ENCODE measurements around the gene ARID4A. TPM values are rescaled to one million over a fixed set of nuclear protein-coding genes. Genes with fewer than 3 reads are reported as not detected.
"Not testable (repeated sequence)": the region's sequence is repeated elsewhere in the genome, so short reads cannot be mapped to it uniquely, and the experiment has no call there.

Gene ARID4A
- total and polyA plus RNA-seq, 10 donors: 7.3 to 55.0 (median 41.7) TPM

- TF ChIP-seq POLR2A (IDR thresholded peaks at IDR 0.05): no peak
- DNase-seq: no peak
- H3K27ac ChIP-seq: no peak overlapping the region
- H3K36me3 ChIP-seq: peaks cover 3 to 98% (median 39%) of the 10 kb centered on the region in 6 donors
- intact Hi-C loops (cut with DNase I; ENCODE audit: low total_unique reads): no loop called here
- H3K4me1 ChIP-seq: peaks cover 0 to 4% (median 0%) of the 10 kb centered on the region in 6 donors
- H3K27me3 ChIP-seq (replicated peaks in 1 of 7): no peaks in the 10 kb centered on the region
- 91 to 96% (median 93%) methylated on average over 1 of the region's 1 CpG for whole genome bisulfite sequencing, 5 donors
- no peak overlapping the region for H3K4me3 ChIP-seq
- H3K9me3 ChIP-seq: peaks cover 0 to 9% (median 0%) of the 10 kb centered on the region in 8 donors
These were observed 116.5 kb downstream of the ARID4A start for GRCh38 chr14:58414845-58415244.

DNA sequence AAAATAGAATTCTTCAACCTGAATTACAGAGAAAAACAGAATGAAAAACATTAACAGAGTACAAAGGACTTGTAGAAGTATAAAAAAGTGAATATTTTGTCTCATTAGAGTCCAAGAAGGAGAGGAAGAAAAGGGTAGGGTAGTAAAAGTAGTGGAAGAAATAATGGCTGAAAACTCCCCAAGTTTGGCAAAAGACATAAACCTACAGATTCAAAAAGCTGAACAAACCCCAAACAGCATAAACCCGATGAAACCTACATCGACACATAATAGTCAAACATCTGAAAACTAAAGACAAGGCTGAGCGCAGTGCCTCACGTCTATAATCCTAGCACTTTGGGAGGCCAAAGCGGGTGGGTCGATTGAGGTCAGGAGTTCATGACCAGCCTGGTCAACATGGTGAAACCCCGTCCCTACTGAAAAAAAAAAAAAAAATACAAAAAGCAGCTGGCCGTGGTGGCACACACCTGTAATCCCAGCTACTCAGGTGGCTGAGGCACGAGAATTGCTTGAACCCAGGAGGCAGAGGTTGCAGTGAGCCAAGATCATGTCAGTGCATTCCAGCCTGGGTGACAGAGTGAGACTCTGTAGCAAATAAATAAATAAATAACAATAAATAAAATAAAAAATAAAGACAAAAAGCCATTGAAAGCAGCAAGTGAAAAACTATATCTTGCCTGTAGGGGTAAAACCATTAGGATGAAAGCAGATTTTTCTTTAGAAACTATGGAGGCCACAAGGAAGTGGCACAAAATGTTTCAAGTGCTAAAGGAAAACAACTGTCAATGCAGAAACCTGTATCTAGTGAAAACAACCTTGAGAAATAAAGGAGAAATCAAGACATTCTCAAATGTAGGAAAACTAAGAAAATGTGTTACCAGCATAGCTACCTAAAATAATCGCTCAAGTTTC lies 117.5 kb downstream of the ARID4A start:
- Histone ChIP-seq H3K9me3 (peaks cover 0 to 9% (median 0%) of the 10 kb centered on the region in 8 donors), H3K4me3 (no peak overlapping the region), H3K4me1 (peaks cover 0 to 4% (median 0%) of the 10 kb centered on the region in 6 donors), H3K27me3 (replicated peaks in 1 of 7) (no peaks in the 10 kb centered on the region), H3K36me3 (peaks cover 3 to 98% (median 36%) of the 10 kb centered on the region in 6 donors), H3K27ac (no peak overlapping the region)
- TF ChIP-seq POLR2AphosphoS5 (IDR thresholded peaks at IDR 0.05) (no peak), POLR2A (IDR thresholded peaks at IDR 0.05) (no peak)
- TF ChIP-seq, protein P1, sequence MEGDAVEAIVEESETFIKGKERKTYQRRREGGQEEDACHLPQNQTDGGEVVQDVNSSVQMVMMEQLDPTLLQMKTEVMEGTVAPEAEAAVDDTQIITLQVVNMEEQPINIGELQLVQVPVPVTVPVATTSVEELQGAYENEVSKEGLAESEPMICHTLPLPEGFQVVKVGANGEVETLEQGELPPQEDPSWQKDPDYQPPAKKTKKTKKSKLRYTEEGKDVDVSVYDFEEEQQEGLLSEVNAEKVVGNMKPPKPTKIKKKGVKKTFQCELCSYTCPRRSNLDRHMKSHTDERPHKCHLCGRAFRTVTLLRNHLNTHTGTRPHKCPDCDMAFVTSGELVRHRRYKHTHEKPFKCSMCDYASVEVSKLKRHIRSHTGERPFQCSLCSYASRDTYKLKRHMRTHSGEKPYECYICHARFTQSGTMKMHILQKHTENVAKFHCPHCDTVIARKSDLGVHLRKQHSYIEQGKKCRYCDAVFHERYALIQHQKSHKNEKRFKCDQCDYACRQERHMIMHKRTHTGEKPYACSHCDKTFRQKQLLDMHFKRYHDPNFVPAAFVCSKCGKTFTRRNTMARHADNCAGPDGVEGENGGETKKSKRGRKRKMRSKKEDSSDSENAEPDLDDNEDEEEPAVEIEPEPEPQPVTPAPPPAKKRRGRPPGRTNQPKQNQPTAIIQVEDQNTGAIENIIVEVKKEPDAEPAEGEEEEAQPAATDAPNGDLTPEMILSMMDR (IDR thresholded peaks at IDR 0.05 in 8 of 11, conservative IDR thresholded peaks at IDR 0.05 in 3 of 11): no peak
- no peak for DNase-seq
- WGBS, 5 donors: 94 to 97% (median 96%) methylated on average over 10 of the region's 10 CpGs
- intact Hi-C loops (cut with DNase I; ENCODE audit: low total_unique reads): no loop called here

GRCh38 chr14:58416934-58417333 lies 118.6 kb downstream of the ARID4A start:
- H3K36me3 ChIP-seq: peaks cover 3 to 98% (median 36%) of the 10 kb centered on the region in 6 donors
- H3K27ac ChIP-seq; H3K9me3 ChIP-seq; H3K4me1 ChIP-seq; DNase-seq; intact Hi-C loops (cut with DNase I; ENCODE audit: low total_unique reads); H3K4me3 ChIP-seq; H3K27me3 ChIP-seq (replicated peaks in 1 of 7): not testable (repeated sequence)
- WGBS, 5 donors: 89 to 95% (median 93%) methylated on average over 1 of the region's 1 CpG

Small RNA genes within 50 kb of the gene (small RNA-seq; reads per million reads assigned to genes)
- gene RNU6-341P: 0 reads per million in 4 donors

Other genes with a start within 250 kb of the ARID4A start
- gene ARMH4, start 146.3 kb upstream of the ARID4A start, total RNA-seq: 1 to 10 TPM in 6 of 7 donors, under 1 TPM in 1; 0.73 to 3.7 (median 1.5) TPM
- gene ARMH4, start 146.3 kb upstream of the ARID4A start, polyA plus RNA-seq: under 1 TPM; 0.02 to 0.16 (median 0.12) TPM
- 10 to 100 TPM; 42.0 to 69.9 (median 55.5) TPM for gene ACTR10, start 98.4 kb upstream of the ARID4A start, total RNA-seq
- 10 to 100 TPM; 55.7 to 74.5 (median 60.1) TPM for gene ACTR10, start 98.4 kb upstream of the ARID4A start, polyA plus RNA-seq
- gene PSMA3, start 53.7 kb upstream of the ARID4A start, total RNA-seq: 100 to 1,000 TPM in 5 of 7 donors, 10 to 100 TPM in 2; 91.7 to 156 (median 122) TPM
- gene PSMA3, start 53.7 kb upstream of the ARID4A start, polyA plus RNA-seq: 100 to 1,000 TPM; 108 to 162 (median 119) TPM
- 1 to 10 TPM in 1 of 7 donors, under 1 TPM in 1, not detected in 5; 0.95 to 1.1 TPM for gene TOMM20L, start 97.4 kb downstream of the ARID4A start, total RNA-seq
- under 1 TPM in 1 of 3 donors, not detected in 2; 0.29 TPM for gene TOMM20L, start 97.4 kb downstream of the ARID4A start, polyA plus RNA-seq
- 10 to 100 TPM; 25.3 to 59.4 (median 29.2) TPM for gene TIMM9, start 129.0 kb downstream of the ARID4A start, total RNA-seq
- gene TIMM9, start 129.0 kb downstream of the ARID4A start, polyA plus RNA-seq: 10 to 100 TPM; 56.4 to 64.1 (median 56.6) TPM
- 10 to 100 TPM; 17.1 to 27.5 (median 22.7) TPM for gene KIAA0586, start 129.2 kb downstream of the ARID4A start, total RNA-seq
- gene KIAA0586, start 129.2 kb downstream of the ARID4A start, polyA plus RNA-seq: 1 to 10 TPM; 4.7 to 5.5 (median 5.3) TPM

All from spleen (tissue), 11 donors.